ENCODE measurements around the gene CCDC137.
"Not testable (repeated sequence)": the region's sequence is repeated elsewhere in the genome, so short reads cannot be mapped to it uniquely, and the experiment has no call there.

CCDC137 gene

GRCh38 chr17:81666342-81667191 lies at the start of gene CCDC137, which contains the start of gene OXLD1:
Gene CCDC137 (plus strand): TSS chr17:81666737. CDS start chr17:81666767, 30 bp downstream.
Gene OXLD1 (minus strand): TSS chr17:81666605. CDS start chr17:81666577, 28 bp downstream.
- DNase-seq, result peak; percentile 97

GRCh38 chr17:81616877-81617276 lies 49.7 kb upstream of the CCDC137 start:
- no peak for DNase-seq

- DNase-seq, result not testable (repeated sequence)
Measured at GRCh38 chr17:81618307-81618706, 48.2 kb upstream of the CCDC137 start.

GRCh38 chr17:81621494-81622130 lies 44.9 kb upstream of the CCDC137 start:
- no peak for DNase-seq

- DNase-seq, result no peak
Measured at GRCh38 chr17:81630274-81630673, 36.3 kb upstream of the CCDC137 start.

GRCh38 chr17:81631482-81631881 lies 35.1 kb upstream of the CCDC137 start:
- no peak for DNase-seq

GRCh38 chr17:81635431-81635830 lies 31.1 kb upstream of the CCDC137 start:
- no peak for DNase-seq

- DNase-seq, result peak; percentile 17
Measured at GRCh38 chr17:81635973-81636504, 30.5 kb upstream of the CCDC137 start.

- peak; percentile 93 for DNase-seq
Measured at GRCh38 chr17:81636505-81637288, 29.8 kb upstream of the CCDC137 start, which contains the start of the genes NPLOC4 and TSPAN10. Gene NPLOC4 (minus strand): TSS chr17:81637112. CDS start chr17:81636930, 182 bp downstream. Gene TSPAN10 (plus strand): TSS chr17:81637196. CDS start chr17:81642413, 5,217 bp downstream.

GRCh38 chr17:81638683-81639082 lies 27.9 kb upstream of the CCDC137 start:
- no peak for DNase-seq

GRCh38 chr17:81640011-81640410 lies 26.5 kb upstream of the CCDC137 start:
- no peak for DNase-seq

- no peak for DNase-seq
Measured at GRCh38 chr17:81641825-81642489, 24.6 kb upstream of the CCDC137 start.

- DNase-seq, result no peak
Measured at GRCh38 chr17:81644496-81644895, 22.0 kb upstream of the CCDC137 start.

GRCh38 chr17:81644976-81645952 lies 21.3 kb upstream of the CCDC137 start:
- no peak for DNase-seq

GRCh38 chr17:81646869-81647600 lies 19.5 kb upstream of the CCDC137 start:
- DNase-seq, result no peak

- no peak for DNase-seq
Measured at GRCh38 chr17:81647640-81648012, 18.9 kb upstream of the CCDC137 start.

- no peak for DNase-seq
Measured at GRCh38 chr17:81648013-81648706, 18.4 kb upstream of the CCDC137 start.

GRCh38 chr17:81648707-81649085 lies 17.8 kb upstream of the CCDC137 start:
- no peak for DNase-seq

- no peak for DNase-seq
Measured at GRCh38 chr17:81650951-81651350, 15.6 kb upstream of the CCDC137 start.

- DNase-seq, result no peak
Measured at GRCh38 chr17:81651692-81652091, 14.8 kb upstream of the CCDC137 start.

Measured in activated CD4-positive, alpha-beta T cell treated with anti-CD3 and anti-CD28 coated beads, Interleukin-2, Interleukin-6, amounts not matched to agents 100 ng/mL and 50 ng/mL, durations not matched to agents 16 hours and 8 hours (primary cell).